Natural killer cell treated with Interleukin-12 subunit alpha and Interleukin-12 subunit beta and Interleukin-15 and Interleukin-18, amount 100 ng/mL, for 72 hours (primary cell): ENCODE data around the gene SMCO4. TPM values are rescaled to one million over a fixed set of nuclear protein-coding genes. Genes with fewer than 3 reads are reported as not detected.

Source experiments
- ATAC-seq, 2 donors: fragments of 150-1000 bp; cut with Tn5 transposase in 1 of 2; sonication (Bioruptor Pico), chemical (Tn5 transposase) in 1 of 2; 2 replicates each; pipeline ENCODE4 v1.10.0; 2021
- DNase-seq: peaks from one replicate; pipeline ENCODE4 v3.0.0; 2022; ENCODE audit warnings: low spot score
- H3K27ac Mint-ChIP-seq, 2 donors: 1 replicate in 1 of 2; 2 replicates in 1 of 2; pipeline ENCODE4 v1.8.0; 2022; ENCODE audit warnings: mixed read lengths in 2 of 2, mild to moderate bottlenecking in 1 of 2, moderate library complexity in 1 of 2
- H3K27me3 Mint-ChIP-seq, 2 donors: 1 replicate in 1 of 2; 2 replicates in 1 of 2; pipeline ENCODE4 v1.8.0; 2022; ENCODE audit warnings: mixed read lengths in 2 of 2
- H3K36me3 Mint-ChIP-seq: one replicate; pipeline ENCODE4 v1.8.0; 2022; ENCODE audit warnings: mixed read lengths
- H3K4me1 Mint-ChIP-seq, 2 donors: 1 replicate in 1 of 2; 2 replicates in 1 of 2; pipeline ENCODE4 v1.8.0; 2022; ENCODE audit warnings: low read depth in 2 of 2, mixed read lengths in 2 of 2, mild to moderate bottlenecking in 1 of 2
- H3K4me3 Mint-ChIP-seq: one replicate; pipeline ENCODE4 v1.8.0; 2022; ENCODE audit warnings: mixed read lengths
- H3K9me3 Mint-ChIP-seq: 2 replicates; pipeline ENCODE4 v1.8.0; 2022; ENCODE audit warnings: mixed read lengths
- total RNA-seq, 2 donors: library from RNA; stranded (reverse); gene quantifications; one replicate each; pipeline ENCODE4 v1.2.3, GENCODE V29; 2022

SMCO4 gene
- total RNA-seq, 2 donors from 2014 or later = 12.7 to 17.9 TPM

GRCh38 chr11:93572171-93572570 is 29.0 kb upstream of the SMCO4 start:
- ATAC-seq = no peak
- H3K27ac Mint-ChIP-seq = no peak overlapping the region
- peaks cover 10 to 17% of the 10 kb centered on the region in 2 donors for H3K27me3 Mint-ChIP-seq
- H3K4me1 Mint-ChIP-seq = no peaks in the 10 kb centered on the region
- no peaks in the 10 kb centered on the region for H3K36me3 Mint-ChIP-seq
- H3K9me3 Mint-ChIP-seq = no peaks in the 10 kb centered on the region
- DNase-seq = no peak
- no peak overlapping the region for H3K4me3 Mint-ChIP-seq

DNA sequence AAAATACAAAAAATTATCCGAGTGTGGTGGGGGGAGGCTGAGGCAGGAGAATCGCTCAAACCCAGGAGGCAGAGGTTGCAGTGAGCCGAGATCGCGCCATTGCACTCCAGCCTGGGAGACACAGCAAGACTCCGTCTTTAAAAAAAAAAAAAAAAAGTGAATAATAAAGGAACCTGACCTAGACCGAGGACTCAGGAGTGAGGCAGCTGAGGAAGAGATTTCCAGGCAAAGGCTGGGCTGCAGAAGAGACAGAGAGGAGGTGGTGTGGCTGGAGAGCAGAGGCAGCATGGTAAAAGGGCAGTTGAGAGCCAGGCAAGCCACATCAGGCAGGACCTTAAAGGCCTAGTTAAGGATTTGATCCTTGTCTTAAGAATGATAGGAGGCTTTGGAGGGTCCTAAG is 28.4 kb upstream of the SMCO4 start:
- ATAC-seq = no peak
- Mint-ChIP-seq H3K4me1 (no peaks in the 10 kb centered on the region), H3K27me3 (peaks cover 13 to 21% of the 10 kb centered on the region in 2 donors), H3K27ac (no peak overlapping the region), H3K36me3 (no peaks in the 10 kb centered on the region), H3K4me3 (no peak overlapping the region), H3K9me3 (no peaks in the 10 kb centered on the region)
- DNase-seq = no peak

DNA sequence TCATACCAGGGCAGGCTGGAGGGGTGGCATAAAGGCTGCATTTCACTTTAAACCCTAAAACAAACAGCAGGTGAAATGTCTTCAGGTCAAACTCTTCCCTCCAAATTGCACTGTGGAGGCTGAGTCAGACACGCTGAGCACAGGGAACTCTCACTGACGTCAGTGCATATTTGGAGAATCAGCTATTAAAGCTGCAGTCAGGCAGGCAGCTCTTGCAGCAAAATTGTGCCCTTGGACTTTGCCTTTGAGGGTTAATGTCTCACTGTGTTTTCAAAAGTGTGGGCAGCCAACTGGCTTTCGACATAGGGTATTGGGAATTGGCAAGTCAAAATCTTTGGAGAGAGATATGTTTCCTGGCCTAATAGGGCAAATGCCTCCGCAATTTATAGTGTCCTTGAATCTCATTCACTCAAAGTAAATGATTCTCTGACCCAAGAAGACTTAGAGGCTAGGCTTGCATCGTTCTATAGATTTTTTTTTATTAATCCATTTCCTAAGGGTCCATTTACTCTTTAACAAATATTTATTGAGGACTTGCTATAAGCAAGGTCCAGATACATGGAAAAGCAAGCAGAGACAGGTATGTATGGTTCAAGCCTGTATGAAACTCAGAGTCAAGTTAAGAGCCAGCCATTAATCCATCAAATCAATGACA is 27.7 kb upstream of the SMCO4 start:
- ATAC-seq = no peak
- Mint-ChIP-seq H3K4me1 (no peaks in the 10 kb centered on the region), H3K27ac (no peak overlapping the region), H3K27me3 (peaks cover 10 to 17% of the 10 kb centered on the region in 2 donors), H3K9me3 (no peaks in the 10 kb centered on the region), H3K36me3 (no peaks in the 10 kb centered on the region), H3K4me3 (no peak overlapping the region)
- DNase-seq = no peak

DNA sequence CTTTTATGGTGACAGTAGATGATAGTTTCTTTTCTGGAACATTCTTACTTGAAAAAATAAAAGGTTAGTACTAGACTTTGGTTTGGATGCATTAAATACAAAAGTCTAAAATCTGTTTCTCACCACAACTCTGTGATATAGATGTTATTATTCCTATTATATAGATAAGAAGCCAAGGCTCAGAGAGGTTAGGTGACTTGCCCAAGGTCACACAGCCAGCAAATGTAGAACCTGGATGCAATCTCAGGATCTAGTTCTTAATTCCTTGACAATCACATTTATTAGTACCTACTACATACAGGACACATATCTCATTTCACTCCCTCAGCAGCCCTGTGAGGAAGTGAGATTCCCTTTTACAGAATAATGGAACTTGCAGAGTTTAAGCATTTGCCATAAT is 26.3 kb upstream of the SMCO4 start:
- Mint-ChIP-seq H3K27me3 (peaks cover 14 to 20% of the 10 kb centered on the region in 2 donors), H3K36me3 (no peaks in the 10 kb centered on the region), H3K4me3 (no peak overlapping the region), H3K27ac (no peak overlapping the region), H3K9me3 (no peaks in the 10 kb centered on the region), H3K4me1 (no peaks in the 10 kb centered on the region)
- no peak for ATAC-seq
- no peak for DNase-seq

DNA sequence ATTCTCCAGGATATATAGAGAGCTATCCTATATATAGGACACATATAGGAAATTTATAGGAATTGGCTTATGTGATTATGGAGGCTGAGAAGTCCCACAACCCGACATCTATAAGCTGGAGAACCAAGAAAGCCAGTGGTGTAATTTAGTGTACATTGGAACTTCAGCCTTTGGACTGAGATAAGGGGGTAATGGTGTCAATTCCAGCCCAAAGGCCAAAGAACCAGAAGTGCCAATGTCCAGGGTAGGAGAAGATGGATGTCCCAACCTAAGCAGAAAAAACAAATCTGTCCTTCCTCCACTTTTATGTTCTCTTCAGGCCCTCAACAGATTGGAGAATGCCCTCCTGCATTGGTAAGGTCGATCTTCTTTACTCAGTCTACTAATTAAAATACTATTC is 25.5 kb upstream of the SMCO4 start:
- no peak overlapping the region for H3K4me3 Mint-ChIP-seq
- H3K36me3 Mint-ChIP-seq = no peaks in the 10 kb centered on the region
- H3K9me3 Mint-ChIP-seq = no peaks in the 10 kb centered on the region
- H3K27me3 Mint-ChIP-seq = peaks cover 18 to 25% of the 10 kb centered on the region in 2 donors
- ATAC-seq (no peak), DNase-seq (no peak)
- H3K4me1 Mint-ChIP-seq = no peaks in the 10 kb centered on the region
- H3K27ac Mint-ChIP-seq = no peak overlapping the region

DNA sequence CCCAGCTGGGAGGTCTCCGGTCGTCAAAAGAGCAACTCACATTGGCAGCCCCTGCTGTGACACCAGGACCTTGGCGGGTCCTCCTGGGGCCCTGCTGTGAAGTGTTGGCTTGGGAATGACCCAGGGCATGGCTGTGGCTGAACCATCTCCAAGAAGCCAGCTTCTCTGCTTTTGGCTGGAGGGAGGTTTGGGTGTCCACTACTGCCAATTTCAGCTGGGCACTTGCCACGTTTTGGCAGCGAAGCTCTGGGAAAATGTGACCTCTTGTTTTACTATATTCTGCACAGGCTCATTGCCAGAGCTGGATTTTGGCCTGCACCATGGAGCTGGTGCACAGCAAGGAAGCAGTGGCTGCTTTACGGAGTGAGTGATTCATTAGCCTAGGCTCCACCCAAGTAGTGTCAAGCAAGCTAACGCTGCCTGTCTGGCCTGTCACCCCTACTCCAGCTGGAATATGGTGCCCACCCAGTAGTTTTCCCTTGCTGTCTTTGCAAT is 24.3 kb upstream of the SMCO4 start:
- Mint-ChIP-seq H3K27me3 (peaks cover 21 to 28% of the 10 kb centered on the region in 2 donors), H3K36me3 (no peaks in the 10 kb centered on the region), H3K27ac (no peak overlapping the region), H3K4me1 (no peaks in the 10 kb centered on the region), H3K9me3 (no peaks in the 10 kb centered on the region), H3K4me3 (no peak overlapping the region)
- no peak for DNase-seq
- ATAC-seq = no peak

DNA sequence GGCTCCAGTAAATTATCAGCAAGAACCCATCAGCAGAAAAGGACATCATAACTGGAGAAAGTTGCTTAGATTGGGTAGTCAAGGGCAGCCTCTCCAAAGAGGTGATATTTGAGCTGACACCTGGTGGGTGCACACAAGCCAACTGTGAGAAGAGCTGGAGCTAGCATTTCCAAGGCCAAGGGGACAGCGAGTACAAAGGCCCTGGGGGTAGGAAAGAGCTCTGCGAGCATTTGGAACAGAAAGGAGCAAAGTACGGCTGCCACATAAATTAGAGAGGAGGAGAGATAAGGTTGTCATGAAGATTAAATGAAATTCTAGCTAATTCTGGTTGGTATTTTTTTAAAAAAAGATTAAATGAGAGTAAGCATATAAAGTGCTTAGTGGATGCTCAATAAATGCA is 21.7 kb upstream of the SMCO4 start:
- Mint-ChIP-seq H3K4me3 (no peak overlapping the region), H3K27ac (no peak overlapping the region), H3K27me3 (peaks cover 21 to 28% of the 10 kb centered on the region in 2 donors), H3K36me3 (no peaks in the 10 kb centered on the region), H3K4me1 (no peaks in the 10 kb centered on the region), H3K9me3 (no peaks in the 10 kb centered on the region)
- DNase-seq (no peak), ATAC-seq (no peak)

GRCh38 chr11:93563857-93564256 is 20.7 kb upstream of the SMCO4 start:
- Mint-ChIP-seq H3K27ac (no peak overlapping the region), H3K4me1 (no peaks in the 10 kb centered on the region), H3K27me3 (peaks cover 24 to 27% of the 10 kb centered on the region in 2 donors), H3K4me3 (no peak overlapping the region), H3K9me3 (no peaks in the 10 kb centered on the region), H3K36me3 (no peaks in the 10 kb centered on the region)
- no peak for DNase-seq
- peak in 1 of 2 donors; percentile 44 for ATAC-seq

GRCh38 chr11:93560199-93560932 is 17.2 kb upstream of the SMCO4 start:
- DNase-seq = no peak
- Mint-ChIP-seq H3K36me3 (no peaks in the 10 kb centered on the region), H3K4me1 (no peaks in the 10 kb centered on the region), H3K9me3 (no peaks in the 10 kb centered on the region), H3K27ac (no peak overlapping the region), H3K4me3 (no peak overlapping the region), H3K27me3 (peaks cover 26 to 30% of the 10 kb centered on the region in 2 donors)
- ATAC-seq = no peak

- H3K36me3 Mint-ChIP-seq = no peaks in the 10 kb centered on the region
- H3K4me3 Mint-ChIP-seq = no peak overlapping the region
- no peaks in the 10 kb centered on the region for H3K9me3 Mint-ChIP-seq
- no peaks in the 10 kb centered on the region for H3K4me1 Mint-ChIP-seq
- no peak overlapping the region for H3K27ac Mint-ChIP-seq
- peaks cover 27 to 29% of the 10 kb centered on the region in 2 donors for H3K27me3 Mint-ChIP-seq
- DNase-seq (no peak), ATAC-seq (no peak)
Observed at GRCh38 chr11:93559681-93560080, 16.5 kb upstream of the SMCO4 start.

DNA sequence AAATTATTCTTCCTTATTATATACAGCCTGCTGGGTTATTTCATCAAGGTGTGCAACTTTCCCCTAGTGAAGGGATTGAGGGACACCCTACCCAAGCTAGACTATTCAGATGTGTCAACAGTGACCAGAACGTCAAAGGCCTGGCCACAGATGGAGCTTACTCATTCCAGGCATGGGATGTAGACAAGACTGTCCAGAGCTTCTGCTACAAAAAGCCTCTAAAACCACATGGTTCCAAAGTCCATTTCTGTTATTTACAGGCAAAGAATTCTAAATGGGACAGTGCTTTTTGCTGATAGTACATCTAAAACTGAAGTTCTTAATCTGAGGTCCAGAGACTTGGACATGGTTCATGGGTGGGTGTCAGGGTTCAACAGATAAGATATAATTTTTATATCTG is 9.7 kb upstream of the SMCO4 start:
- peaks cover 0 to 2% of the 10 kb centered on the region in 2 donors for H3K4me1 Mint-ChIP-seq
- DNase-seq (no peak), ATAC-seq (no peak)
- no peaks in the 10 kb centered on the region for H3K9me3 Mint-ChIP-seq
- peaks cover 28 to 31% of the 10 kb centered on the region in 2 donors for H3K27me3 Mint-ChIP-seq
- no peak overlapping the region for H3K4me3 Mint-ChIP-seq
- H3K27ac Mint-ChIP-seq = no peak overlapping the region
- H3K36me3 Mint-ChIP-seq = no peaks in the 10 kb centered on the region

DNA sequence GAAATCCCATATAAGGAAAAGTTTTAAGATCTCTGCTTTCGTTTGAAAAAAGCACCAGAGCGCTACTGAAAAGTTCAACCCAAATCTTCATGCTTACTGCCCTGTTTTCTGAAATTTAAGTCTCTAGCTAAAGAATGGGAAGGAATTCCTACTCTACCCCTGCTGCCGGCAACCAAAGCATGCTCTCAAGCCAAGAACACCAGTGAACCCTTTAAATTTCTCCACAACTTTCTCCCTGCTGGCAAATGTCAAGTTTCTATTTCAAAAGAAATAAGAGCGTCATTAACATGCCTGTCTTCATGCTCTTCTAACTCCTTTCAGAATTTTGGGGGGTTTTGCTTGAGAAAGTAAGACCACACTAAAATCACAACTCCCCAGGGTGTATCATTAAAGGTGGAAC is 6.8 kb upstream of the SMCO4 start:
- no peak for ATAC-seq
- Mint-ChIP-seq H3K4me1 (peaks cover 0 to 2% of the 10 kb centered on the region in 2 donors), H3K27me3 (peaks cover 14 to 24% of the 10 kb centered on the region in 2 donors), H3K36me3 (no peaks in the 10 kb centered on the region), H3K9me3 (no peaks in the 10 kb centered on the region), H3K4me3 (no peak overlapping the region), H3K27ac (no peak overlapping the region)
- no peak for DNase-seq

GRCh38 chr11:93548679-93549319 is 5.6 kb upstream of the SMCO4 start:
- no peak for ATAC-seq
- H3K4me3 Mint-ChIP-seq = no peak overlapping the region
- H3K4me1 Mint-ChIP-seq = peaks cover 1 to 3% of the 10 kb centered on the region in 2 donors
- DNase-seq = no peak
- no peaks in the 10 kb centered on the region for H3K36me3 Mint-ChIP-seq
- no peak overlapping the region for H3K27ac Mint-ChIP-seq
- H3K27me3 Mint-ChIP-seq = peaks cover 13 to 19% of the 10 kb centered on the region in 2 donors
- H3K9me3 Mint-ChIP-seq = no peaks in the 10 kb centered on the region

GRCh38 chr11:93547773-93548172 is 4.6 kb upstream of the SMCO4 start:
- peaks cover 6 to 8% of the 10 kb centered on the region in 2 donors for H3K4me1 Mint-ChIP-seq
- no peak for ATAC-seq
- DNase-seq = no peak
- no peak overlapping the region for H3K4me3 Mint-ChIP-seq
- H3K36me3 Mint-ChIP-seq = no peaks in the 10 kb centered on the region
- H3K27ac Mint-ChIP-seq = no peak overlapping the region
- H3K27me3 Mint-ChIP-seq = peaks cover 9 to 18% of the 10 kb centered on the region in 2 donors
- no peaks in the 10 kb centered on the region for H3K9me3 Mint-ChIP-seq
